KG1 (cell line): ENCODE data around the gene UST.
"Not testable (repeated sequence)": the region's sequence is repeated elsewhere in the genome, so short reads cannot be mapped to it uniquely, and the experiment has no call there.

Experiments
- DNase-seq: peaks from one replicate; lab custom pipeline; 2025; lab: John Stamatoyannopoulos, UW

UST gene

DNA sequence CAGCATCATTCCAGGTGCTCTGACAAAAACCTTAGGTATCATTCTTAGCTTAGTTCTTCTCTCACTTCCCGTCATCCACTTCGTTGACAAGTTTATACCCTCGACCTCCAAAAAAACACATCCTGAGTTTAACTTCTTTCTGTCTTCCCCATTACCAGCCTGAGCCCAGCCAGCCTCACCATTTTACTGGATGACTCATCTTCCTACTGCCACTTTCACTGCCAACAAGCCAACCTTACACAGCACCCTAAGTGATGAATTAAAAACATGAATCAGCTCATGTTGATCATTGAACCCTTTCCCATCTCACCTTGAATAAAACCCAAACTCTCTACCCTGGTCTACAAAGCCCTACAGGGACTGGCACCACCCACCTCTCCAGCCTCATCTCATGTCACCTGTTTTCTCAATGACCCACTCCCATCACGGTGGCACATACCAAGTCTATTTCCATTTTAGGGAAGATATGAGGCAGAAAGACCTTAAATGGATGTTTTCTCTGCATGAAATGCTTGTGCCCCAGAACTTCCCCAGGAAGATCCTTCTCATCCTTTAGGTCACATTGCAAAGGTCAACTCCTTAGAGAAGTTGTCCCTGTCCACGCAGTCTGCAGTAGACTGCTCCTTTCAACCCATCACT is 9.9 kb upstream of the UST start:
- no peak for DNase-seq

DNA sequence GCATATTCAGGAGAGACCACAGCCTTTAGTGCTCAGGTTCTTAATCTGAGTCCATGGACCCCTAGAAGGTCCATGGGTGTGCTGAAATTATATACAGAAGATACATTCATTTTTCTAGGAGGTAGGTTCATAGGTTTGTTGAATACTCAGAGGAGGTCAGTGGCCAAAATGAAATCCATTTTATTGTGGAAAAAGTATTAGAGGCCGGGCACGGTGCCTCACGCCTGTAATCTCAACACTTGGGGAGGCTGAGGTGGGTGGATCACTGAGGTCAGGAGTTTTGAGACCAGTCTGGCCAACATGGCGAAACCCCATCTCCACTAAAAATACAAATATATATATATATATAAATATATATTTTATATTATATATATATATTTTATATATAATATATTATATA is 9.0 kb upstream of the UST start:
- no peak for DNase-seq

DNA sequence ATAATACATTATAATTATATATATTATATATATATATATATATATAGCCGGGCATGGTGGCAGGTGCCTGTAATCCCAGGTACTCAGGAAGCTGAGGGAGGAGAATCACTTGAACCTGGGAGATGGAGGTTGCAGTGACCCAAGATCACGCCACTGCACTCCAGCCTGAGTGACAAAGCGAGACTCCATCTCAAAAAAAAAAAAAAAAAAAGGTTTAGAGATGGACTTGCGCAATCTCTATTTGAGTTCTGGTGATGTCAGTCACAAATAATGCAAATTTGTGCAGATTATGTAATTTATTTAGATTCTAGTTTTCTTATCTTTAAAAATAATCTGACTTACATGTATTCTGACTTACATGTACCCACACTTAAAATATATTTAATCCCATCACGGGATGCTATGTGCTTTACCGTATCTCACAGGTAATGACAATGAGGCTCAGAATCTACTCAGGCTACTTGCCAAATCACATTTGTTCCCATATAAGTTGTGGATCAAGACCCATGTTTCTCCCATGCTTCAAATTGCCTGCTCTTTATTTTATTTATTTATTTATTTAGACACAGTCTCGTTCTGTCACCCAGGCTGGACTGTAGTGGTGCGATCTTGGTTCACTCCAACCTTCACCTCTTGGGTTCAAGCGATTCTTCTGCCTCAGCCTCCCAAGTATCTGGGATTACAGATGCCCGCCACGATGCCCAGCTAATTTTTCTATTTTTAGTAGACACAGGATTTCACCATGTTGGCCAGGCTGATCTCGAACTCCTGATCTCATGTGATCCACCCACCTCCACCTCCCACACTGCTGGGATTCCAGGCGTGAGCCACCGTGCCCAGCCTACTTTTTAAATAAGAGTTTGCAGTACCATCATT is 7.6 kb upstream of the UST start:
- no peak for DNase-seq

DNA sequence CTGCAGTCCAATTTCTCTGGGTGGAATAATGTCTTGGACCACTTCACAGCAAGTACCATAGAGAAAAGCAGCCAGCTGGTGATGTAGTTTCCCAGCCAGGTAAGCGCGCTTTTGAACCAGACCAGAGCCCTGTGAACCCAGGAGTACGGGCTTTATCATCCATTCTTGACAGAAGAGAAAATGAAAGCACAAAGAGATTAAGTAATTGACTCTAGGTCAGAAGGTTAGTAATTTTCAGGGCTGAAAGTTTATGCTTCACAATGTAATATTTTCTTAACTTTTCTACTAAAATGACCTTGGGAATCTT is 7.1 kb upstream of the UST start:
- no peak for DNase-seq

DNA sequence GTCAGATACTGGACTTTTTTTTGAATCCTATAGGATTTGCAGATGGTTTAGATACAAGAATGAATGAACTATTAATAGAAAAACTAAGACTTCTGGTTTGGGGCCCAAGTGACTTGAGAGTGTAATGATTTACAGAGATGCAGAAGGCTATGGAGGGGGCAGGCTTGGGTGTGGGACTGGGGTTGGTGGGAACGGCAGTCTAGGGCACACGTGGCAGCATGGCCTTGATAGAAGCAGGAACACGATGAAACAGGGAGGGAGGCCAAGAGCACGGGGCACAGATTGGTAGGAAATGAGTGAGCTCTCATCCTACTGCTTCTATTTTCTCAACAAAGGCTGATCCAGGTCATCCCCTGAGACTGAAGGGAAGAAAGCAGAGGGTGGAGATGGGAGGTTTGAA is 3.4 kb upstream of the UST start:
- no peak for DNase-seq

DNA sequence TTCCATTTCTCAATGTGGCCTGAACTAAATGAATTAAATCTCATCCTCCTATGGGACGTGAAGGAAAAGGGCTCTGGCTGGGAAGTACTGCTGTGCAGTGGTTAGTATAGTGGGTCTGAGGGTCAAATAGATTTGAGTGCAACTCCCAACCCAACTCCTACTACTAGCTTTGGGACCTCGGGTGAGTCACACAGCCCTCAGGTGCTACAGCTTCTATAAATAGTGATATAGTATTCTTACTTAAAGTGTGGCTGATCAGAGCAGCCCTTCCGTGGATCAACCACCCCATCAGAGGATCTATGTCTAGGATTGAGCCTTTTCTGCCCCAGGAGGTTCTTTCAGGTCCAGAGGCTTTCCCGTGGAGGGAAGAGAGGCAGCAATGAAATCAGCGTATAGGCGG is 904 bp upstream of the UST start:
- DNase-seq = no peak

DNA sequence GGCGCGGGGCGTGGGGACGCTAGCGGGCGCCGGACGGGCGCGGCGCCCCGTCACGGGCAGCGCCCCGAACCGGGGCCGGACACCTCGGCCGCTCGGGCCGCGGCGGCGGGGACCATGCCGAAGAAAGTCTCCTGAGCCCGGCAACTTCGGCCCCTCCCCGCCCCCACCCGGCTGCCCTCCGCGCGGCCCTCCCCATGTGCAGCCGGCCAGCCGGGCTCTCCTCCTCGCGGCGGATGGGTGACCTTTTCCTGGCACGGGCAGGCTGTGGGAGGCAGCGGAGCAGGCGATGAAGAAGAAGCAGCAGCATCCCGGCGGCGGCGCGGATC is 278 bp downstream of the UST start:
- DNase-seq = no peak

DNA sequence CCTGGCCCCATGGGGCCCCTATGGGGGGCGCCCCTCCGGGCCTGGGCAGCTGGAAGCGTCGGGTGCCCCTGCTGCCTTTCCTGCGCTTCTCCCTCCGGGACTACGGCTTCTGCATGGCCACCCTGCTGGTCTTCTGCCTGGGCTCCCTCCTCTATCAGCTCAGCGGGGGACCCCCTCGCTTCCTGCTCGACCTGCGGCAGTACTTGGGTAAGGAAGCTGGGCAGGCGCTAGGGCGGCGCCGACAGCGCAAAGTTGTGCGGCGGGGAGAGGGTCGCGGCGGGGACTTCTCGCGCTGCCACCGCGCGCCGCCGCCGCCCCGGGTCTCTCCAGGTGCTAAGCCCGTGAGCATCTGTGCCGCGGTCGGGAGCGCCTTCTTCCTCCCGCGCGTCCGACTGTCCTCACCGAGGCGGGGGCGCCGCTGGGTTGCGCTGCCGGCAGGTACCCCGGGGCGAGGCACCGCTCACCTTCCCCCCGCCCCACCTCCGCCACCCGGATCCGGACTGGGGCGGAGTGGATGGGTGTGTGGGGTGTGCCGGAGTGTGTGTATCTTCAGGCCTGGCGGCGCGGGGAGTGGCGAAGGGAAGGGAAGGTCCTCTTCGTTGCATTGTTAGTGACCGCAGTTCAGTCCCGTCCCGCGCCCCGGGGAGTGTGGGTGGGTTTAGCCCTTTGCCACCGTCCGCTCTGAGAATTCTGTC is 788 bp downstream of the UST start:
- DNase-seq = no peak

DNA sequence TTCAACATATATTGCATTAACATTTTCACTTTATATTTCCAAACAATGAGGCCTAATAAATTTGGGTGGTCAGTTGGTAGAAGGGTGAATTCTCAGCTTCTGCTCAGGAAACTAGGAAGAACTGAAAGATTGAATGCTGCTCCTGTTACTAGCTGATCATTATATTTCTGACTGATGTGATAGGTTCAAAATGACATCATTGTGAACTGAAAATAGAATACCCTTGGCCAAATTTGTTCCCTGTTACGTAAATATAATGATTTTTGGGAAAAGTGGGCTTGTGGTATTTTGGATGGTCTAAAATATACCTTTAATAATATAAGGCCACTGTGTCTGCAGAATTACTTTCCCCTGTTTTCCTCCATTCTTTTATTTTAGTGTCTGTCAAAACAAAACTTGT is 2.8 kb downstream of the UST start:
- DNase-seq = no peak

DNA sequence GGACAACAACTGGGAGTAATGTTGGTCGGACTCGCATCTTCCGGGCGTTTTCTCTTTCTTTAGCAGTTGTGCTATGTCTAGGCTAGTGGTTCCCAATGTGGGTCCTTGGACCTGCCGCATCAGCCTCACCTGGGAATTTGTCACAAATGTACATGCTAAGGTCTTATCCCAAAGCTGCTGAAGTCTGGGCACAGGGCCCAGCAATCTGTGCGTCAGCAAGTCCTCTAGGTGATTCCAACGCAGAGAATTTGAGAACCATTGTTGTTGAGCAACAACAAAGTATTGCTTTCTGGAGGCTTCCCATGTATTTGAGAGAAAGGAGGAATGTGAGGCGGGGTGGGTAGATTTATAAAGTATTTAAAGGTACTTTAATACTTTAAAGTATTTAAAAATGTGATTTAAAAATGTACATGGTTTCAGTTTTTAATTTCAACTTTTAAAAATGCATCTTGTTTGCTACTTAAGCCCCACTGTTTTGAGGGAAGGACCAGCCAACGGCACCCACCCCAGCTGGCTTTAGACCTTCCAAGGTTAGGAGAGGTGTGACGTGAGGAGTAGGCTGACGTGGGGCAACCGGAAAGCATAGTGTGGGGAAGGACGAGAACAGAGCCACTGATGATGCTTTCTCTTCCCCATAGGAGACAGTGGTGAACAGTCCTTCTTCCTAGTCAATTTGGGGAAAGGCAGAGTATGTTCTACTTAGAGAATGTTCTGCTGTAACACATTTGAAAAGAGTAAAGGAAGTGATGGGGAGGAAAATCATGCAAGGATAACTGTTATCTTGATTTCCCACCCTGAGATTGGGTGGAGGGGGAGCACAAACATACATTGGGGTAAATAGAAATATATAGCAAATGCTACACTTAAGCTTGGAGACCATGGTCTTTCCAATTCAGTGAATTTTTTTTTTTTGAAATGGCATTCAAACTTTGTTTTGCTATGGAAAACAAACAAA is 4.3 kb downstream of the UST start:
- no peak for DNase-seq

DNA sequence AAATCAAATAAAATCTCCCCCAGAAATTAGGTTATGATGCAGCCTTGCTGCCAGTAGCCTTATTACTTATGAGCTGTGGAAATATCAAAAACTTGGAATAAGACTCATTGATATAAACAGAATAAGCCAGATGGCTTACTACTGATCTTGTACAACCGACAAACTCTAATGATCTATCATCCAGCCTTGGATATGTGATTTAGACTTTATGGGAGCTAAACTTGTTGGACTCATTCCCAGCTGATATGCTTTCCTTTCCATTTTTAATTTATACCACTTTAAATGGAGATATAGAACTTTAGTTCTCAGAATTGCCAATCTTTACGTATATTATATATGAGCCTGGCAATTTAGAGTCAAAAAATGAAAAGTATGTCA is 5.0 kb downstream of the UST start:
- no peak for DNase-seq

DNA sequence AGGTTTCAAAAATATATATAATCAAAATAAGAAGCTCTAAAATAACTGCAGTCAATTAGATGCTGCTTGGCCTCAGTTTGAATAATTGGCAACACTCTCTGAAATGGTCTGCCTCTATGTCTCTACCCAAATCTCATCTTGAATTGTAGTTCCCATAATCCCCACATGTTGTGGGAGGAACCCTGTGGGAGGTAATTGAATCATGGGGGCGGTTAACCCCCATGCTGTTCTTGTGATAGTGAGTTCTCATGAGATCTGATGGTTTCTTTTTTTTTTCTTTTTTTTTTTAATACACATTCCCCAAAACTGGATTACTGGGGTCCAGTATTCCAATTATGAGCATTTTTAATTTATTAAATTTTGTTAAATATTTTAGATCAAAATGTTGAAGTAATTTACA is 8.5 kb downstream of the UST start:
- not testable (repeated sequence) for DNase-seq

DNA sequence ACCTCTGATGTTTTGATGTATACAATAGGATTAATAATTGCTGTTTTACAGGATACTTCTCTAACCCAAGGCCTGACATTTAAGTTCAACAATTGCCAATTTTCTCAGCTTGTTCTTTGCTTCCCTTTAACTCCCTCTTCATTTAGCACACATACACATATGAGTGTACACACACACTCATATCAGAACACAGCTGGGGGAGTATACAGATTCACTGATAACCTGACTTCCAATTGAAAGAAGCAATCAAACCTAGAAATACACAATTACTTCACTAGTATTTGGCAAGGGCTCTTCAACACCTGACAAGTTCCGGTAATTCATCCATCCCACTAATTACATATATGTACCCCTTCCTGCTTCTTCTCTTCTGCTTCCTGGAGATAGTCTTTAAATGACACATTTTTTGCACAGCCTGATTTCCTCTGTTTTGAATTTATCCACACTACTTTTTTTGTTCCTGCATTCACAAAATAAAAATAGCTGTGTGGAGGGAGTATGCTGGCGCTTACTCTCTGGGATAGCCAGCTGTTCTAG is 11.2 kb downstream of the UST start:
- DNase-seq = no peak

DNA sequence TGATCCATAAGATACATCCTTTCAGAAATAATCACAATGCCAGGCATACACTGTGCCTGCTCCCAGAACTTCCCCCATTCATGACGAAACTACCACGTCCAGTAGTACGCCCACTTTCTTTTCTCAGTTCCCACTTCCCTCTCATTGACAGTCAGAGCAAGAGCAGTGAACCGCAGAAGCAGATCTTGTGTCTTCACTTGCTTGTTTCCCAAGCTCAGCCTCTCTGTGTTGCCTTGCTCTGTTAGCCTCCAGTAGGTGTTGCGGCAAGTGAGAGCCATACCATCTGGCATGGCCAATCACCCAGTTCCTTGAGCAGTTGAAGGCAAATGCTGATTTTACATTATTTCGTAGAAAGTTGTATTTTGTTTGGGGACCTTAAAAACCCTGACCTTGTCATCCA is 11.7 kb downstream of the UST start:
- DNase-seq = peak; percentile 51

DNA sequence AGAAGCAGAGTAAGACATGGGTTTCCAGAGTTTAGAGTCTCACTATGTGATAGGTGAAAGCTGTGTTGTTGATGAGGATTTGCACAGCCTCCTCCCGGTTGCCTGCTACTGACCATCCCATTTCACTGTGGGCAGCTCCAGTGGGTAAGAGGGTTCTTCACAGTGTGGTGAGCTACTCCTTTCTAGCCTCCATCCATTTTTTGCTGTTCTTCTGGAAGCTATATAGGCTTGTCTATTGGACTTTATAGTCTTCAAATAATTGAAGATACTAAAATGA is 13.4 kb downstream of the UST start:
- DNase-seq = no peak

DNA sequence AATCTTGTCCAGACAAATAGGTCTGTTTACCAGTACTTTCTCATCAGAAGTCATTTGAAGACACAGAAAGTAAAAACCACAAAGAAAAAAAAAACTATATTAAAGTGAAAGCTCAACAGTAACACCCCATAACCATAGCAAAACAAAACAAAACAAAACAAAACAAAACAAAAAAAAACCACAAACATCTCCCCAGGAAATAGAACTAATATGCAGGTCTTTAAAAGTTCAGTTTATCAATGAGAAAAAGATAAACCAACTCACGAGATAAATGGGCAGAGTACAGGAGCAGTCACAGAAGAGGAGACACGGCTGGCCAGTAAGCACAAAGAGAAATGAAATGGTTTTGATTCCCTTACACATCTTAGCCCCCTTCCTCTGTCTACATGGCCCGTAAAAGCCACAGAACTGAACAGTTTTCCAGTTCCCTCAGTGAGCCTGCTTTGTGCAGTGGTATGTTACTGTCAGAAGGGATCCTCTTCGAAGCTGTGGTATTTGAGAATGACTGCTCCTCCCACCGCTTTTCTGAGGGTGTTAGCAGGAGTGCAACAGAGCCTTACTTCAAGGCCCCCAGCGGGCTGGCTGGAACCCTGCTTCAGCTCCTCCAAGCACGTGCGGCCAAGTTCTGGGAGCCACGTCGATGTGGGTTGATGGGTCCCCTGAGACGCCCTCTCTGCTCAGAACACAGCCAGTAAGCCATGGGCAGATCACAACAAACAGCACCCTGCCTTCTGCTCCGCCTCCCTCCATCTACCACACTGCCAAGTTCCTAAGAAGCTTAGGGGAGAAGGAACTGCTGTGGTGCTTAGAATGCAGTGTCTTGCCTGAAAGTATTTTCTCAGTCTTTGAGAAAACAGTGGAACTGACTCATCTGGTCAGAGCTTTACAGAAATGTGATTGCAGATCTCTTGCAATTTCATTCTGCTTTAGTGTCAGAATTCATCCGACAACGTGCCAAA is 14.0 kb downstream of the UST start:
- no peak for DNase-seq

DNA sequence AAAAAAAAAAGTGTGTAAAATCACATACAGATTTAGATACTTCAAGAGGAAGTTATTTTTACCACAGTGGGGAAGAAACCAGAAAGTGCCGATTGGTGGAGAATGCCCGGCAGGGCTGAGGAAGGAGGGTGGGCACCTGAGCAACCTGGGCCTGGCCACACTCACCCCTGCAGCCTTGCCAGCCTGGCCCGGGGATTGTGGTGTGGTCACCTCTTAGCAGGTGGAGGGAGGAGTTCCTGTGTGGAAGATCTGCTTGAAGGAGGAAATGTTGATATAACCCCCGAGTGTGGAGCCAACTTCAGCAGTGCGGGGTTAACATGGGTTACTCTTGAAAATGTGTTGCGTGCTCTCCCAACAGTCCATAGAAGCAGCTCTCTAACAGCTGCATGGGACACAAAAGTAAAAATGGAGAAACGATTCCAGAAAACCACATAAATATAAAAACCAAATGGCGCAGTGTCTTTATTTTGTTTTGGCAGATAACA is 14.7 kb downstream of the UST start:
- DNase-seq = no peak

DNA sequence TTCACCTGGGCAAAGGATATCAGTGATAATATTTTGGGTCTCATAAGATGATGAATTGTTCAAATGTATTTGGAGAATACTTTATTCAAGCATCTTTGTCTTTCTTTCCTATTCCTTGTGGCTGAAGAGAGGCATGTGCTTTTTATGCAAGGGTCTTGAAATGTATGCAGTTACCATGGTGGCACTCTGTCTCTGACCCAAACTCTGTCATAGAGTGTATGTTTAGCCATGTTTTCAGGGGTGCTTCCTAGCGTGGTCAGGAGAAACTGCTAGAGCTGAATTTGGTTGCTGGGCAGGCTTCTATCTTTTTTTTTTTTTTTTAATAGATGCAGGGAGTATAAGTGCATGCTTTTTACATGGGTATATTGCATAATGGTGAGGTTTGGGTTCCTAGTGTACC is 15.4 kb downstream of the UST start:
- DNase-seq = no peak

DNA sequence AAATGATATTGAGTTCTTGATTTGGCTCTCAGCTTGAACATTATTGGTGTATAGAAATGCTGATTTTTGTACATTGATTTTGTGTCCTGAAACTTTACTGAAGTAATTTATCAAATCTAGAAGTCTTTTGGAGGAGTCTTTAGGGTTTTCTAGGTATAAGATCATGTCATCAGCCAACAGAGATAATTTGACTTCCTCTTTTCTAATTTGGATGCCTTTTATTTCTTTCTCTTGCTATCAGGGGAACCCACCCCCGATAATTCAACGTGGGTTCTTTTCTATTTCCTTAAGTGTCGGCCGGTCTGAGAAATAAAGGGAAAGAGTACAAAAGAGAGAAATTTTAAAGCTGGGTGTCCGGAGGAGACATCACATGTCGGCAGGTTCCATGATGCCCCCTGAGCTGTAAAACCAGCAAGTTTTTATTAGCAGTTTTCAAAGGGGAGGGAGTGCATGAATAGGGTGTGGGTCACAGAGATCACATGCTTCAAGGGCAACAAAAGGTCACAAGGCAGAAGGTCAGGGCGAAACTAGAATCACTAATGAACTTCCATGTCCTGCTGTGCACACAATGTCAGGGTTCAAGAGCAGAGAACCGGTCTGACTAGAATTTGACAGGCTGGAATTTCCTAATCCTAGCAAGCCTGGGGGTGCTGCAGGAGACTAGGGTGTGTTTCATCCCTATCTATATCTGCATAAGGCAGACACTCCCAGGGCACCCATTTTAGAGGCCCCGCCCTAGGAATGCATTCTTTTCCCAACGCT is 17.6 kb downstream of the UST start:
- DNase-seq = not testable (repeated sequence)
